GM12801 (cell line): ENCODE results near the gene NEDD1.

Source experiments
- TF ChIP-seq, protein P1 (sequence below): IDR thresholded peaks from one replicate; pipeline ENCODE4 v1.5.1; 2011; ENCODE audit warnings: control low read depth; ENCODE audit not compliant: insufficient read length; ENCODE audit errors: extremely low read depth

NEDD1 gene

GRCh38 chr12:96902076-96902475 is 5.0 kb upstream of the NEDD1 start:
- TF ChIP-seq, protein P1, sequence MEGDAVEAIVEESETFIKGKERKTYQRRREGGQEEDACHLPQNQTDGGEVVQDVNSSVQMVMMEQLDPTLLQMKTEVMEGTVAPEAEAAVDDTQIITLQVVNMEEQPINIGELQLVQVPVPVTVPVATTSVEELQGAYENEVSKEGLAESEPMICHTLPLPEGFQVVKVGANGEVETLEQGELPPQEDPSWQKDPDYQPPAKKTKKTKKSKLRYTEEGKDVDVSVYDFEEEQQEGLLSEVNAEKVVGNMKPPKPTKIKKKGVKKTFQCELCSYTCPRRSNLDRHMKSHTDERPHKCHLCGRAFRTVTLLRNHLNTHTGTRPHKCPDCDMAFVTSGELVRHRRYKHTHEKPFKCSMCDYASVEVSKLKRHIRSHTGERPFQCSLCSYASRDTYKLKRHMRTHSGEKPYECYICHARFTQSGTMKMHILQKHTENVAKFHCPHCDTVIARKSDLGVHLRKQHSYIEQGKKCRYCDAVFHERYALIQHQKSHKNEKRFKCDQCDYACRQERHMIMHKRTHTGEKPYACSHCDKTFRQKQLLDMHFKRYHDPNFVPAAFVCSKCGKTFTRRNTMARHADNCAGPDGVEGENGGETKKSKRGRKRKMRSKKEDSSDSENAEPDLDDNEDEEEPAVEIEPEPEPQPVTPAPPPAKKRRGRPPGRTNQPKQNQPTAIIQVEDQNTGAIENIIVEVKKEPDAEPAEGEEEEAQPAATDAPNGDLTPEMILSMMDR, result no peak

DNA sequence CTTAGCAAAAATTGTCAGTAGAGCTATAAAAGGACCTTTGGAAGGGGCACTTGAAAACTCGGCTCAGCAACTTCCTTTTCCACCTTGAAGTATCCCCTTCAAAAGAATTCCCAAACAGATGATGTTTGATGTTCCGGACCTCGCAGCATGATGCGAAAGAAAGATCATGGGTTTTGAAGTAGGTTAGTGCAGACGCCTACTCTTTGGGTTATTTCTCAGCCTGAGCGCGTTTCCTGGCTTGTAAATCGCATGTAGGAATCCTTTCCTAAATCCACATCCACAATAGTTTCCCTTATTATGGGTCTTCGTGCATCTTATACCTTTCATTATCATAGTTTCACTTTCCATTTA is 584 bp upstream of the NEDD1 start:
- TF ChIP-seq, protein P1, result no peak

DNA sequence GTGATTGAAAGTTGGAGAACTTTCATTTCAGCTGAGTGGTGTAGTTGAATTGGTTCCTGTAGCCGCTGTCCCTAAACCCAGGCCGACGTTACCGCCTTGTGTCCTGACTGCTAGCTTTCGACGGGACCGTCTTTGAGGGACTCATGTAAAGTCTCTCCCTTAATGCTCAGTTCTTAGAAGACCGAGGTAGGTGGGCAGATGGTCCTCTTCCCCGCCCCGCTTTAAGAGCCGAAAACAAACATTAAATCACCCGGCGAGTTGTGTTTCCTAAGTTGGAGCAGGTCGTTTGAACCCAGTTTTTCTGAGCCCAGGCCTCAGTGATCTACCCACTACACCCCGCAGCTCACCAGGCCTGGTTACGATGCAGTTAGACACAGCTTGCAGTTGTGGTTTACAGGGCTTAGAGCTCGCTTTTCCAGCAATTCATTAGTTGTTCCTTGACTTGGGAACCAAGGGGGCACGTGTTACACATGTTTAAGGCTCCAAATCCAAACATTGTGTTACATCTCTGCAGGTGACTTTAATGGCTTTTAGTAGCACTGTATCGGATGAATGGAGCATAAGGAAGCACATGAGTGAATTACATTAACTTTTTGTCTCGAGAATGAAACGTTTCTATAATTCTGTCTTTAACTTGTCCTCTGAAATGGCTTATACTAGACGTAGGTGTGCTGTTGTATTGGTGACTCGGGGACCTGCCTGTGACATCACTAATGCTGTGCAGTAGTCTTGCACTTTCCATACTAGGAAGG is 790 bp downstream of the NEDD1 start:
- TF ChIP-seq, protein P1, result no peak

- TF ChIP-seq, protein P1, result no peak
Observed at GRCh38 chr12:96908423-96908675, 1.3 kb downstream of the NEDD1 start.

- TF ChIP-seq, protein P1, result no peak
Observed at GRCh38 chr12:96912261-96912660, 5.2 kb downstream of the NEDD1 start.

GRCh38 chr12:96912943-96913342 is 5.9 kb downstream of the NEDD1 start:
- TF ChIP-seq, protein P1, result no peak

DNA sequence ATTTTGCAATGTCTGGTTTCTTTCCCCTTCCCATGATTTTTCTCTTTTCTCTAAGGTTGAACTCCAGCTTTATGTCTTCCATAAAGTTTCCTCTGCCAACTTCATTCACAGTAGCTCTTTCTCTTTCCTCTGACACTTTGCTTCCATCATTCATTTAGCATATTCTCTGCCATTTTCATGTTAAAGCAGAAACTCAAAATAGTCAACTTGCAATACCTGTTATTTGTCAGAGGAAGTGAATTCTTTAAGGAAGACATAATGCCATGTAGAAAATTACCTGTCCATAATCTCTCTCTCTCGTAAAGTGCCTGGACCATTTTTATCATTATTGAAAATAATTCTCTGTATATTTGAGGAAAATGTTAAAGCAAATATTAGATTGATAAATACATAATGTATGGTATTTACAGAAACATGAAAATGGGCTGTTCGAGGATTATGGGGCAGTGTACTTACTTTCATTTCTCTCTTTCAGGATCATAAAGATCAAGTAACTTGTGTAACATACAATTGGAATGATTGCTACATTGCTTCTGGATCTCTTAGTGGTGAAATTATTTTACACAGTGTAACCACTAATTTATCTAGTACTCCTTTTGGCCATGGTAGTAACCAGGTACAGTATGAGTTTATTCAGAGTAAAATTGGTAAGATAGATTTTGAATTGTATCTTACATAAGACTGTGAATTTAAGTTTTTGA is 12.6 kb downstream of the NEDD1 start:
- TF ChIP-seq, protein P1, result no peak
